ENCODE measurements around the gene MAPK8IP1. TPM values are rescaled to one million over a fixed set of nuclear protein-coding genes. Genes with fewer than 3 reads are reported as not detected.

The MAPK8IP1 gene
- total RNA-seq, 2 experiments from 2014 or later = 0.22 to 0.57 TPM

- intact Hi-C loops (cut with micrococcal nuclease) = no loop called here
- Mint-ChIP-seq H3K4me3 (no peak overlapping the region), H3K9me3 (no peaks in the 10 kb centered on the region), H3K36me3 (ENCODE audit: low read depth) (no peaks in the 10 kb centered on the region), H3K27me3 (ENCODE audit: low read depth) (no peaks in the 10 kb centered on the region), H3K27ac (no peak overlapping the region), H3K4me1 (ENCODE audit: low read depth) (peaks cover 15% of the 10 kb centered on the region)
- CTCF ChIA-PET = interaction anchor here (1.2 kb wide), 1 partner anchor 32 kb away, joined by 3 read pairs; no protein-coding TSS in a partner anchor
- no peak for DNase-seq
Measured at GRCh38 chr11:45934580-45935318, 49.3 kb downstream of the MAPK8IP1 start.

- DNase-seq = no peak
- Mint-ChIP-seq H3K27me3 (ENCODE audit: low read depth) (no peaks in the 10 kb centered on the region), H3K4me1 (ENCODE audit: low read depth) (peaks cover 7% of the 10 kb centered on the region), H3K27ac (no peak overlapping the region), H3K36me3 (ENCODE audit: low read depth) (no peaks in the 10 kb centered on the region), H3K4me3 (no peak overlapping the region), H3K9me3 (no peaks in the 10 kb centered on the region)
- CTCF ChIA-PET = interaction anchor here (1.2 kb wide), 1 partner anchor 31 kb away, joined by 3 read pairs; no protein-coding TSS in a partner anchor
- intact Hi-C loops (cut with micrococcal nuclease) = no loop called here
Measured at GRCh38 chr11:45935349-45936064, 50.1 kb downstream of the MAPK8IP1 start.

- Mint-ChIP-seq H3K4me1 (ENCODE audit: low read depth) (peaks cover 4% of the 10 kb centered on the region), H3K4me3 (no peak overlapping the region), H3K27me3 (ENCODE audit: low read depth) (no peaks in the 10 kb centered on the region), H3K27ac (no peak overlapping the region), H3K36me3 (ENCODE audit: low read depth) (no peaks in the 10 kb centered on the region), H3K9me3 (no peaks in the 10 kb centered on the region)
- intact Hi-C loops (cut with micrococcal nuclease) = no loop called here
- no peak for DNase-seq
- CTCF ChIA-PET = interaction anchor here (1.2 kb wide), 1 partner anchor 29 kb away, joined by 5 read pairs; no protein-coding TSS in a partner anchor
Measured at GRCh38 chr11:45936511-45937054, 51.1 kb downstream of the MAPK8IP1 start.

GRCh38 chr11:45937916-45938315 lies 52.5 kb downstream of the MAPK8IP1 start:
- no peak overlapping the region for H3K27ac Mint-ChIP-seq
- no peaks in the 10 kb centered on the region for H3K36me3 Mint-ChIP-seq (ENCODE audit: low read depth)
- no peak overlapping the region for H3K4me3 Mint-ChIP-seq
- H3K4me1 Mint-ChIP-seq (ENCODE audit: low read depth) = peaks cover 5% of the 10 kb centered on the region
- H3K9me3 Mint-ChIP-seq = no peaks in the 10 kb centered on the region
- no peaks in the 10 kb centered on the region for H3K27me3 Mint-ChIP-seq (ENCODE audit: low read depth)
- intact Hi-C loops (cut with micrococcal nuclease) = no loop called here
- CTCF ChIA-PET = no interaction called here
- no peak for DNase-seq

- H3K9me3 Mint-ChIP-seq = no peaks in the 10 kb centered on the region
- H3K4me3 Mint-ChIP-seq = no peak overlapping the region
- no peaks in the 10 kb centered on the region for H3K27me3 Mint-ChIP-seq (ENCODE audit: low read depth)
- no peak for DNase-seq
- H3K27ac Mint-ChIP-seq = no peak overlapping the region
- H3K36me3 Mint-ChIP-seq (ENCODE audit: low read depth) = peaks cover 5% of the 10 kb centered on the region
- CTCF ChIA-PET = interaction anchor here (0.7 to 1.2 kb wide), 2 partner anchors 24 to 590 kb away, joined by 3 read pairs; no protein-coding TSS in a partner anchor
- H3K4me1 Mint-ChIP-seq (ENCODE audit: low read depth) = peaks cover 5% of the 10 kb centered on the region
- intact Hi-C loops (cut with micrococcal nuclease) = no loop called here
Measured at GRCh38 chr11:45939836-45940235, 54.4 kb downstream of the MAPK8IP1 start.

GRCh38 chr11:45941285-45941684 lies 55.8 kb downstream of the MAPK8IP1 start:
- Mint-ChIP-seq H3K9me3 (no peaks in the 10 kb centered on the region), H3K27ac (peak overlapping the region; percentile 42), H3K27me3 (ENCODE audit: low read depth) (no peaks in the 10 kb centered on the region), H3K4me1 (ENCODE audit: low read depth) (peaks cover 5% of the 10 kb centered on the region), H3K36me3 (ENCODE audit: low read depth) (peaks cover 15% of the 10 kb centered on the region), H3K4me3 (no peak overlapping the region)
- DNase-seq = peak; percentile 29
- intact Hi-C loops (cut with micrococcal nuclease) = no loop called here
- CTCF ChIA-PET = interaction anchor here (0.6 to 1.2 kb wide), 2 partner anchors 12 to 66 kb away, joined by 3 to 5 read pairs; no protein-coding TSS in a partner anchor

GRCh38 chr11:45942381-45942780 lies 56.9 kb downstream of the MAPK8IP1 start:
- CTCF ChIA-PET = interaction anchor here (0.7 to 1.4 kb wide), 3 partner anchors 23 to 64 kb away, joined by 3 to 5 read pairs (median 5); no protein-coding TSS in a partner anchor
- Mint-ChIP-seq H3K27me3 (ENCODE audit: low read depth) (no peaks in the 10 kb centered on the region), H3K36me3 (ENCODE audit: low read depth) (peaks cover 15% of the 10 kb centered on the region), H3K9me3 (no peaks in the 10 kb centered on the region), H3K4me3 (no peak overlapping the region), H3K27ac (no peak overlapping the region), H3K4me1 (ENCODE audit: low read depth) (peaks cover 5% of the 10 kb centered on the region)
- intact Hi-C loops (cut with micrococcal nuclease) = no loop called here
- DNase-seq = no peak

- intact Hi-C loops (cut with micrococcal nuclease) = no loop called here
- CTCF ChIA-PET = no interaction called here
- H3K27ac Mint-ChIP-seq = no peak overlapping the region
- H3K36me3 Mint-ChIP-seq (ENCODE audit: low read depth) = peaks cover 18% of the 10 kb centered on the region
- no peaks in the 10 kb centered on the region for H3K9me3 Mint-ChIP-seq
- peaks cover 5% of the 10 kb centered on the region for H3K4me1 Mint-ChIP-seq (ENCODE audit: low read depth)
- no peak overlapping the region for H3K4me3 Mint-ChIP-seq
- no peaks in the 10 kb centered on the region for H3K27me3 Mint-ChIP-seq (ENCODE audit: low read depth)
- no peak for DNase-seq
Measured at GRCh38 chr11:45945397-45945999, 60.0 kb downstream of the MAPK8IP1 start.

GRCh38 chr11:45947885-45948284 lies 62.4 kb downstream of the MAPK8IP1 start:
- Mint-ChIP-seq H3K4me1 (ENCODE audit: low read depth) (no peaks in the 10 kb centered on the region), H3K9me3 (no peaks in the 10 kb centered on the region), H3K27me3 (ENCODE audit: low read depth) (no peaks in the 10 kb centered on the region), H3K27ac (no peak overlapping the region), H3K36me3 (ENCODE audit: low read depth) (peaks cover 18% of the 10 kb centered on the region), H3K4me3 (no peak overlapping the region)
- CTCF ChIA-PET = interaction anchor here (1.5 to 3.7 kb wide), 2 partner anchors 18 to 105 kb away, joined by 3 to 23 read pairs; no protein-coding TSS in a partner anchor
- intact Hi-C loops (cut with micrococcal nuclease) = no loop called here
- no peak for DNase-seq

GRCh38 chr11:45948356-45948755 lies 62.9 kb downstream of the MAPK8IP1 start:
- Mint-ChIP-seq H3K27me3 (ENCODE audit: low read depth) (no peaks in the 10 kb centered on the region), H3K4me3 (no peak overlapping the region), H3K27ac (no peak overlapping the region), H3K4me1 (ENCODE audit: low read depth) (no peaks in the 10 kb centered on the region), H3K36me3 (ENCODE audit: low read depth) (peaks cover 18% of the 10 kb centered on the region), H3K9me3 (no peaks in the 10 kb centered on the region)
- CTCF ChIA-PET = interaction anchor here (0.5 to 3.7 kb wide), 3 partner anchors 17 to 105 kb away, joined by 3 to 23 read pairs (median 3); no protein-coding TSS in a partner anchor
- no peak for DNase-seq
- intact Hi-C loops (cut with micrococcal nuclease) = no loop called here

GRCh38 chr11:45949992-45950407 lies 64.5 kb downstream of the MAPK8IP1 start:
- no peaks in the 10 kb centered on the region for H3K27me3 Mint-ChIP-seq (ENCODE audit: low read depth)
- no peak for DNase-seq
- H3K36me3 Mint-ChIP-seq (ENCODE audit: low read depth) = peaks cover 13% of the 10 kb centered on the region
- intact Hi-C loops (cut with micrococcal nuclease) = no loop called here
- no peak overlapping the region for H3K4me3 Mint-ChIP-seq
- no peak overlapping the region for H3K27ac Mint-ChIP-seq
- H3K4me1 Mint-ChIP-seq (ENCODE audit: low read depth) = no peaks in the 10 kb centered on the region
- no peaks in the 10 kb centered on the region for H3K9me3 Mint-ChIP-seq
- CTCF ChIA-PET = interaction anchor here (0.9 to 3.7 kb wide), 2 partner anchors 15 to 108 kb away, joined by 4 to 23 read pairs; no protein-coding TSS in a partner anchor
